Activated CD4-positive, alpha-beta T cell treated with anti-CD3 and anti-CD28 coated beads for 1 hour (primary cell): ENCODE data around the gene C15orf40.
"Not testable (repeated sequence)": the region's sequence is repeated elsewhere in the genome, so short reads cannot be mapped to it uniquely, and the experiment has no call there.

Experiments
- DNase-seq: peaks from one replicate; pipeline ENCODE4 v3.0.0-alpha.2; 2020

C15orf40 gene

DNA sequence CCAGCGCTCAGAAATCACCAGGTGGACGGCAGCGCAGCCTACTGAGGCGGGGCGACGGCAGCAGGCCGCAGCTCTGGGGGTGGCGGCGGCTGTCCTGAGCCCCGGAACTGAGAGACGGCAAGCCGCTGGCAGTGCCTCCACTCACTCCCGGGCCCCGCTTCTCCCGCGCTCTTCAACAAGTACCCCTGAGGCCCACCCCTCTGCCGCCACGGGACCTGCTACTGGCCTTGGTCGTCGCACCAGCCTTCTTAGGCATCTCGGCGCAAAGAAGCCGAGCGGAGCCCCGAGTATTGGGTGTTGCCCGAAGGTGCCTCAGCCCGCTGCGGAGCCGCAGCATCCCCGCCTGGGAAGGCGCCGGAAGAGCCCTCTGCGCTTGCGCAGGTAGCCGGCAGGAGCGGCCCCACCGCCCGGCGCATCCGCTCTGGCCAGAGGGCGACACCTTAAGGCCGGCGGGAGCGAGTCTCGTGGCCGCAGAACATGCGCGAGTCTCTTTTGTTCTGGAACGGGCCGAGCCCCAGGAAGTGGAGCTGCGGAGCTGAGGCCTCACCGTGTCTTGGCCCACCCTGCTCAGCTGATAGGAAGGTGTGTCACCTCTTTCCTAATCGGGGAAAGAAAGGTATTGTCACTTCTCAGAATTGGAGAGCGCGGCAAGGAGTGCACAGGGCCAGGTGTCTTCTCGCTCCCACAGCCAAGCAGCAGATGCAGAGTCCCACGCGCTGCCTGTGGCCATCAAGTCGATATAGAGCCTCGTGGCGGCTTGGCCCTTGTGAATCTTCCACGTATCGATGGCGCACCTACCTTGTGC, at the start of gene C15orf40:
Gene C15orf40, minus strand, starts transcription at position 369 of the 805 bp plus-strand sequence. Its CDS starts 32 bp downstream, at position 337.
- peak; percentile 77 for DNase-seq

DNA sequence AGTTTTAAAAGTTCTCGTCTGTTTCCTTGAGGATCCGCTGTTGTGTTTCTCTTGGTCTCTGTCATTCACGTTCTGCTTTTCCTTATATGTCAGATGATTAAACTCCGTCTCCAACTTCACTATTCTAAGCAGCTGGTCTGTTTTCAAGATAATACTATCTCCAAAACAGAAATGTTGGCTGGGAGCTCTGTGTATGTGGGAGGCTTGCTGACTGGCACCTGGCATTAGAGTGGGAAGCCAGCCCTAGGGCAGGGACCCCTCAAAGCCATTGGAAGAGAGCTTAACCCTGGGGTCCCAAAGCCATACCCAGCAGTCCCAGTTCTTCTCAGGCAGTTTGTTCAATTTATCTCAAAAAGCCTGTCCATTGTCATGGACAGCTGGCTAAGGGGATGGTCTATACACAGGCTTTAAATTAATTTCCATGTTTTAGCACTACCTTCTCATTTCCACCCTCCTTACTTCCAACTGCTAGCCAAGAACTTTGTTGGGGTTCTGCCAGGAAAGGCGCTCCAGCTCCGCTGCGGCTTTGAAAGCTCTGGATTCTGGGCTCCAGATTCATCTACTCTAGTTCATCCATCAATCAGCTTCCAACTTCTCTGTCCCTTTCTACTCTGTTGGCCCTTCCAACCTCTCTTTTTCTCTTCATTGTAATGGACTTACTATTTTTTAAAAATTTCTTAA, 46.4 kb upstream of the C15orf40 start:
- no peak for DNase-seq

DNA sequence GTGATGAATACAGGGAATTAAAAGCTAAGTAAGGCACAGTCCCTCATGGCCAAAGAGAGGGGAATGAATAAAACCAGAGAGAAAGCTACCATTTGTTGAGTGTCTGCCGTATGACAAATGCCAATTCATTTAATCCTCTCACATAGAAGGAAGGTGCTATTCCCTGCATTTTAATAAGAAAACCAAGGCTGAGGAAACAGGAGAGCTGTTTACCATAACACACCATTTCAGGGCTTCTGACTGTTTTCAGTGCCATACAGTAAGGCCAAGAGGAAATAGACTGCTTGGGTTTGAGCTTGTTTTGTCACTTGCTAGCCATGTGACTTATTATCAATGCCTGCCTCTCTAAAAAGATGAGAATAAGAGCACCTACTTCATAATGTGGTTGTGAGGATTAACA, 45.6 kb upstream of the C15orf40 start:
- DNase-seq = no peak

DNA sequence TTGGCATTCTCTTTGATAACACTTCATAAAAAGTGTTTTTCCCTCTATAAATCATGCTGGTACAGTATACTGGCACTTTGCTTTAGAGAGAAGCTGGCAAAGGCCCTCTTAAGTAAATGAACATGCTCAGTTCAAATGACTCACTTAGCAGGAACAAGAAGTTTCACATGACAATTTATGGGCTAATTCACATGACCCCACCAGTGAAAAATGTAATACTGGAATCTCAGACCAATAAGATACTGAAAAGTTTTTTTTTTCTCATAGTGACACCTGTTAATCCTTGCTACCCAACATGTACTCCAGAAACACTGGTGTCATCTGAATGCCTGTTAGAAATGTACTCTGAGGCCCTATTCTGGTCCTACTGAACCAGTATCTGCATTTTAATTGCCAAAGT, 41.7 kb upstream of the C15orf40 start:
- DNase-seq = no peak

DNA sequence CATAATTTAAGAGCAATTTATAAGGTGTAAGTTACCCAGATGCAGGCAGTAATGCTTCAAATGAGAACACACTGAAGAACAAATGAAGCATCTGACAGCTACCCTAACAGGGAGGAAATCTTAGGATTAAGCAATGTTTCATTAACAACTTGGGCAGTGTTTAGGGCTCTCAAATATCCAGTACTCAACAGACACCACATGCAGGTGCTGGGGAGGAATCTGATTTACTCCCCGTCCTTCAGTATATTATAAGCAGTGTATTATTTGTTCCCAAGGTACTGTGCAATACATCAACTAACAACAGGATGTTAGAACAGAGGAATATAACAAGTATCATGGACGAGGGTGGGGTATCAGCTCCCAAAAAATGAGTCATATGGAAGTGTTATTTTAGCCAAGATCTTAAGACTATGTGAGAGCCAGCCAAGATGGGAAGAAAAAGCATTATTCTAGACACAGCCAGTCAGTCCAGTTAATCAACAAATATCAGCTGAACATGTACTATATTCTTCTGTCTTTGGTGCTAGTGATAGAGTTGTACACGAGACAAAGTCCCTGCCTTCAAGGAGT, 35.2 kb upstream of the C15orf40 start:
- no peak for DNase-seq

DNA sequence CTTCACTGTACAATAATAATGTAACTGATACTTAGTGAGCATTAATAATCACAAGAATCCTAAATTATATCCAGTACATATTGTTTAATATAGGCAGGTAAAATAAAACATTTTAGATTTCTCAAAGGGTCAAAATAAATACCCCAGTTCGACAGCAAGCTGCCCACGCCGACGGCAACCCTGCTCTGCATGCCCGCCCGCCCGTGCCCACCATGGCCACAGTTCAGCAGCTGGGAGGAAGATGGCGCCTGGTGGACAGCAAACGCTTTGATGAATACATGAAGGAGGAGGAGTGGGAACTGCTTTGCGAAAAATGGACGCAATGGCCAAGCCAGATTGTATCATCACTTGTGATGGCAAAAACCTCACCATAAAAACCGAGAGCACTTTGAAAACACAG, 32.7 kb upstream of the C15orf40 start:
- no peak for DNase-seq

DNA sequence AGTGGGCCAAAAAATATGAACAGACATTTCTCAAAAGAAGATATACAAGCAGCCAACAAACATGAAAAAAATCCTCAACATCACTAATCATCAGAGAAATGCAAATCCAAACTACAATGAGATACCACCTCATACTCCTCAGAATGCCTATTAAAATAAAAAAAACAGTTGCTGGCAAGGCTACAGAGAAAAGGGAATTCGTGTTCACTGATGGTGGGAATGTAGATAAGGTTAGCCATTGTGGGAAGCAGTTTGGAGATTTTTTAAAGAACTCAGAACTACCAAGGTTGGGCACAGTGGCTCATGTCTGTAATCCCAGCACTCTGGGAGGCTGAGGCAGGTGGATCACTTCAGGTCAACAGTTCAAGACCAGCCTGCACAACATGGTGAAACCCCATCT, 27.8 kb upstream of the C15orf40 start:
- DNase-seq = no peak

DNA sequence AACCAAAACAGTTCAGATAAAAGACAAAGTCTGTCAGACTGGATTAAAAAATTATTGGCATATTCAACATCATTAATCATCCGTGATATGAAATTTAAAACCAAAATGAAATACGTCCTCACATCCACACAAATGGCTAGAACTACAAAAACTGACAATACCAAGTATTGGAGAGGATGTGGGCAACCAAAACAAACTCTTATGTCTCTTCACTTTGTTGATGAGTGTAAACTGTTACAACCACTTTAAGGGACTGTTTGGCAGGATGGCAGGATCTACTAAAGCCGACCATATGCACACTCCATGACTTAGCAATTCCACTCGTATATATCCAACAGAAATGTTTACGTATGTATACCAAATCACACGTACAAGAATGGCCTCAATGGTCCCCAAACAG, 24.8 kb upstream of the C15orf40 start:
- DNase-seq = no peak

DNA sequence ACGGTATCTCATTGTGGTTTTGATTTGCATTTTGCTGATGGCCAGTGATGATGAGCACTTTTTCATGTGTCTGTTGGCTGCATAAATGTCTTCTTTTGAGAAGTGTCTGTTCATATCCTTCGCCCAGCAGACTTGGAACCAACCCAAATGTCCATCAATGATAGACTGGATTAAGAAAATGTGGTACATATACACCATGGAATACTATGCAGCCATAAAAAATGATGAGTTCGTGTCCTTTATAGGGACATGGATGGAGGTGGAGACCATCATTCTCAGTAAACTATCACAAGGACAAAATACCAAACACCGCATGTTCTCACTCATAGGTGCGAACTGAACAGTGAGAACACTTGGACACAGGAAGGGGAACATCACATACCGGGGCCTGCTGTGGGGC, 19.8 kb upstream of the C15orf40 start:
- not testable (repeated sequence) for DNase-seq

DNA sequence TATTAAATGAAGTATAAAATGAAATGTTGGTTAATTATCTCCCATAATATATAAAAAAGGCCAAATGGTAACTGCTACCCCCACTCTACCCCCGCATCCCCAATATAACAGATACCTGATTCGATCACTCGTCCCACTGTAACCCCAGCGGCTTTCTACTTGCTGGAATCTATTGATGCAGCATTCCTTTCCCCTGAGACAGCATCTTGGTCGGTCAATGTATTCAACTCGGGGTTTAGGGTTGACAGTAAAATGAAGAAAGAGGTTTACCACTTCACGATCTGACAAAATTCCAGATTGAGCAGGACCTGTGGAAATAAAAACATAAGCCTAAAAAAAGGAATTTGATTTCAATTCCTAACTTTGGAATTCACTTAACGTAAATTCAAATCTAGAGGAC, 18.6 kb upstream of the C15orf40 start:
- no peak for DNase-seq

DNA sequence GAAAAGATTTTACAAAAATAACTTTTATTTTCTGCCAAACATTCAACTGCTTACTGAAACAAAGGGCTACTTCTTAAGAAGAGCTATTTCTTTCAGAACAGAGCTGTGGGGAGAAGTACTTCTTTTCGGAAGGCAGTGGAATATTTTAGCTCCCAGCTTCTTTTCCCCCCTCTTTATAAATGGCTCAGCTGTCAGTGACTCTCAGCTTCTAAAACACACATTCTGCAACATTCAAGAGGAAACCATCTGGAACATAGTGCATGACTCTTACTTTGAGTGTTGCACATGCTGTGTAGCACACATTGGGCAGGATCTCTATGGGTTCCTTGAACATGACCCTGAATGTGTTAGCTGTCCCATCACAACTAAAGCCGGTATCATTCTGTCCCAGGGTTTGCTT, 7.0 kb upstream of the C15orf40 start:
- DNase-seq = no peak

DNA sequence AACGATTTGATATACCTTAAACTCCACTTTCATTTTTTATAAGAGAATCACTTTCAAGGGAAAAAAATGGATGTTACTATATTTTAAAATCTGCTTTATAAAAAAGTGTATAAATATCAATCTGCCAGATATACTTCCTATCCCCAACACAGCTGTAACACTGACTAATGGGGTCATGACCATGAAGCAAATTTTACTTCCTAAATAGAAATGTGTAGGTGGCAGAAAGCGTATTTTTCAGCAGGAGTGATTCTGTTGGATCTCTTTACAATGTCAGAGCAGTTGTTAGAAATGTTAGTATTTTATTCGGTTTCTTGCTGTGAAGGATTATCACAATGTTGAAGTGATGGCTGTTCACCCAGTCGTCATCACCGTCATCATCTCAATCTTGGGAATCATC, 5.5 kb upstream of the C15orf40 start:
- no peak for DNase-seq

DNA sequence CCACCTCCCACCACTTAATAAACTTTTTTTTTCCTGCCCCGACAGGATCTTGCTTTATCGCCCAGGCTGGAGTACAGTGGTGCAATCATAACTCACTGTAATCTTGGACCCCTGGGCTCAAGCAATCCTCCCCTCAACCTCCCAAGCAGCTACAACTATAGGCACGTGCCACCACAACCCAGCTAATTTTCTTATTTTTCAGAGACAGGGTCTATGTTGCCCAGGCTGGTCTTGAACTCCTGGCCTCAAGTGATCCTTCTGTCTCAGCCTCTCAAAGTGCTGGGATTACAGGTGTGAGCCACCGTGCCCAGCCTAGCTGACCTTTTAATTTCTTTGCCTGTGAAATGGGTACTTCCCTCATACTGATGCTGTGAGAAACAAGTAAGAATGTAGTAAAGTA, 3.9 kb upstream of the C15orf40 start:
- no peak for DNase-seq

DNA sequence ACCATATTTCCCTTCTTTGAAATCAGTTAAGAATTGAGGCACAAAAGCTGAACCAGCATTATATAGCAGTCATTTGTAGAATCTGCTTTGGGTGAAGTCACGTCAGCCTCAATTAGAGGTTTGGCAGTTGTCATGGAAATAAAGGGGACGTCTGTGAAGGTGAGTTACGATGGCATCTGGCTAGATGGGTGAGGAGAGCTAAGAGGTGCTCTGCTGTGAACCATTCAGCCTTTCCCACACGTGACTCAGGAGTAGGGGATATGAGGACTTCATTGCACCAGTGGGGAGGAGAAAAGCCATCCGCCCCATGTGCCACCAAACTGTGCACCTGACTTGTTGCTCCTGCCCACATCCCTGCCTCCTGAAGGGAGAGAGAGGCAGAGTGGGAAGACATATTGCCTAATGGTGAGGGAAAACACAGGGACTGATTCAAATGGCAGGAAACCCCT, 2.8 kb upstream of the C15orf40 start:
- DNase-seq = no peak

DNA sequence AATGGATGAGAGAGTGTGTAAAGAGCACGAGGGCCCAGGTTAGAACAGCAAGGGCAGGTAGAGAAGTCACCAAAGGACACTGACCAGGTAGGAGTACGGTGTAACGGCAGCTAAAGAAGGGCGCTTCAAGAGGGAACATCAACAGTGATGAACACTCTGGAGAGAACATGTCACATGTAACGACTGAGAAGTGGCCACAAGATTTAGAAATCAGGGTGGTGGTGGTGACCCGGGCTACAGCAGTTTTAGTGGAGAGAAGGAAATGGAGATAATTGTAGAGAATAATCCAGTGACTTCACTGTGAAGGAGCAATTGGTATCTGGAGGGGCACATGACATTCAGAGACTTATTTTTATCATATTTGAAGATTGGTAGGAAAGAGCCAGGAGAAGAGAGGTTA, 1.2 kb upstream of the C15orf40 start:
- DNase-seq = no peak

DNA sequence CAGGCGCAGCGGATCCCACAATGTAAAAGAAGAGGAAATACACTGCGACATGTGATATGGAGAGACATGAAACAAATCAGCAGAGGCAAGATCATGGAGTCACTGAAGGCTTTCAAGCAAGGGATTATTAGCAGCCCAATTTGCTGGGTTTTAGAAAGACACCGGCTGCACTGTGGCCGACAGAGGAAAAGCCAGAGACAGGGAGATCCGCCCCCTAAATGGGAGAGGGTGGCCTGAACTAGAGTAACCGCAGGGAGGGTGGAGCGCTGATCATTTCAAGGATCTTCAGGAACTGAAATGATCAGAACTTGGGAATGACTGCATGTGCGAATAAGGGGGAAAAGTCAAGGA, 612 bp upstream of the C15orf40 start:
- DNase-seq = no peak

DNA sequence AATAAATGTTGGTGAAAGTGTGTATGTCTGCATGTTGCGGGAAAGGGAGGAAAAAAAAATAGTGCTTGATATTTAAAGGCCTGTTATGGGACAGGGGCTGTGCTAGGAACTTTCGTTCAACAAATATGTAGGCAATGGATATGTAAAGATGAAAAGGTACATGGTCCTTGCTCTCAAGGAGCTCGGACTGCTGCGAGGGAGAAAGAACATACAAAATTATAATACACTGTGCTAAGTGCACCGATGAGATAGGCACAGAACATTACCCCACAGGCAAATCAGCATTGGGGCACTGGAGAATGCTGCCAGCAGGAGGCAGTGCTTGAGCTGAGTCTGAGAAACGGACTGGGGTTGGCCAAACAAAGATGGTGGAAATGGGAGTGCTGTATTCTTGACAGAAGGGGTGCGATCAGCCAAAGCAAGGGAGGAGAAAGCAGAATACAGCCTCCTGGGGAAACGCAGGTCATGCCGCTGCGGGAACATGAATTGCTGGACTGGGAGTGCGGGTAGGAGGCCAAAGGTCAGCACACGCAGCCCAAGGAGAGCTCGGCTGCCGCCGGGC, 649 bp downstream of the C15orf40 start:
- peak; percentile 50 for DNase-seq

DNA sequence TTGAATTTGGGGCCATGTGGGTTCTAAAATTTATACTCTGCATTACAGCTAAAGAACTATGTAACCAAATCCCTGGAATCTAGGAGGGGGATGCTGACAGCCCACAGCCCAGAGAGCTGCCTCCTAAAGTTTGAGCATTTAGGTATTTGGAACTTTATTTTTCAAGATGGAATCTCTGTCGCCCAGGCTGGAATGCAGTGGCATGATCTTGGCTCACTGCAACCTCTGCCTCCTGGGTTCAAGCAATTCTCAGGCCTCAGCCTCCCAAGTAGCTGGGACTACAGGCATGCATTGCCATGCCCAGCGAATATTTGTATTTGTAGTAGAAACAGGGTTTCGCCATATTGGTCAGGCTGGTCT, 10.8 kb downstream of the C15orf40 start:
- DNase-seq = not testable (repeated sequence)

DNA sequence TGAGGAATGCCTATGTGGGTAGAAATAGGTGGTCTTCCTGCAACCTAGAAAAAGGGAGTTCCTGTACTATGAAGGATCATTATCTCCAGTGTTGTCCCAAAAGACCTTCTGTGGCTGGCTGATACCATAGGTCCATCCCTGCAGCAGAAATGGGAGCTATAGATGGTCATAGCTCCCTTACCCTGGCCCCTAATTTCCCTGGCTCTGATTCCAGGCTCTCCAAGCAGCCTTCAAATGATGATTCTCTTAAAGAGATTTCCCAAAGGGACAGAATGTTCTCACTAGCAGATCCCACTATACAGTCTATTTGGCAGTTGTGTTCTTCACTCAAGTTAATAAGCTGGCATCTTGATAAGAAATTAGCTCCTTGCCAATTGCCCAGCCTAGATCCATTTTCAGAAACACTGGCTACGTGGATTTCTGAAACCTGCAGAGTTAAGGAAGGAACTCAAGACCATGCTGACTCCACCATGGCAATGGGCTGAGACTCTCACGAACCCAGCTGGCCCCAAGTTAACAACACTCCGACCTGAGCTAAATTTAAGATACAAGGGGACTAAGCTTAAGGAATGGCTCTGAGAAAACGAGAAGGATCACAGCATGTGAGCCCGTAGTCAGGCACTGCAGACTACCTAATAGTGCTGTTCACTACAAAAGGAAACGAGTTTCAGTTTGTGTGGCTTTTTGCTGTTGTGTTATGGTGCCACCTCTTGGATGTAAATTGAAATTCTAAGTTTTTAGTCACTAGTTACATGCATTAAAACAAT, 11.4 kb downstream of the C15orf40 start:
- DNase-seq = no peak

DNA sequence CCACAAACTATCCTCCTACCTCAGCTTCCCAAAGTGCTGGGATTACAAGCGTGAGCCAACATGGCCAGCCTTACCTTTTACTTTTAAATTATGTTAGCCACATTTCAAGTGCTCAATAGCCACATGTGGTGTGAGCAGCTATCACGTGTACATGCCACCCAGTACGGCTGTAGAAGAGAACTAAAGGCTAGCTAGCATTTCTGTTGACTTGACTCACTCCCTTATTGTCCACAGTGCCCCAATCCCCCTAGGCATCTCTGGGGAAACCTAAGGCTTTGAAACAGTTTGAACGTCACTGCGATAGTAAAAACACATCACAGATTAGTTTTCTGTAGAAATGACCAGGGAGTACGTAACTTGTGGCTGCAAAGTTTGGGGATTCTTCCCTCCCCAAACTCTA, 12.0 kb downstream of the C15orf40 start:
- no peak for DNase-seq

DNA sequence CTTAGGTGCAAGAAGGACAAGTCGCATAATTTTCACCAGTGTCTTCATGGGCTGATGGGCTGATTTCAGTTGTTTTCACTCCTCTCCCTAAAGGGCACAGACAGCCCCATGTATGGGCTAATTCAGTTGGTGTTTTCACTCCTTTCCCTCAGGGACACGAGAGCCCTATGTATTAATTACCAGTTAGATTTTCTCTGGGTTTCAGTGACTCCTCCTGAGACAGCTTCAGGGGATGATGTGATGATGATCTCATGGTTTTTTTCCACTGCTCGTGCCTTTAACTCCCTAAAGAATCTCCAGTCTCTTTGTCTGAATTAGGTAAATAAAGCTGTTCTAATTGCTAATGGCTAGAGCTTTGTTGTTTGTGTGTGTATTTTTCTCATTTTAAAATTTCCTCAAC, 15.5 kb downstream of the C15orf40 start:
- DNase-seq = no peak

DNA sequence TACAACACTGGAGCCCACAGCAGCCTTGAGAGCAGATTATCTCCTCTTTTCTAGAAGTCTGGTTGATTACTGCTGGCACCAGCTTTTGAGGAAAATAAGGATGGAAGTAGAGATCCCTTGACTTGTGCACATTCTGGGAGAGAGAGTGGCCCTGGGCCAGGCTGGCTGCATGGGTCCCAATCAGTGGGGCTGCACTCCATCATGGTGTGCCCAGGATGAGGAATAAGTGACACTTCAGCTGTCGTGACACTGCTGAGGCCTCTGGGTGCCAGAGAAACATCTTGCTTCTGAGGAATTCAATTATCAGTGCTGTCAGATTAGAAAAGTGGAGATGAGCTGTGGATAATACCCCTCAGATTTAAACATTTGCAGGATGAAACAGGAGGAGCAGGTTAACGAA, 16.4 kb downstream of the C15orf40 start:
- DNase-seq = no peak

DNA sequence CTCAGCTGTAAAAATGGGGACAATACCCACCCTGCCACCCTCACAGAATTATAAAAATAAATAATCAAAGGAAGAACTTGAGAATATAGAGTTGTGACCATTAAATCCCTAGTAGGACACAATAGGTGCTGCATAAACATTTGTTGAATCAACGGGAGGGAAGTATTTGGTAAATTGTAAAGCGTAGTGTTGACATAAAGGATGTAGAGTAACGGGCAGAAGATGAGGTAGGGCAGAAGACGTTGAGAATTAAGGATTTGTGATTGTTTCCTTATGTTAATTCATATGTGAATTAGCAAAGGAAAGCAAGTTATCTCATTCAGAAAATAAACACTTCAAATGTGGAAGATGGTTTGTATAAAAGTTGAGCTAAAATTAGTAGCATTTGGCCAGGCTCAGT, 18.3 kb downstream of the C15orf40 start:
- DNase-seq = no peak
